Dendritic cell treated with granulocyte-macrophage colony-stimulating factor and Interleukin-4, amounts not matched to agents 40 ng/mL and 50 ng/mL, for 4 days (primary cell): ENCODE measurements around the gene EXOC3.

Source experiments
- H3K27ac Mint-ChIP-seq: one replicate; pipeline ENCODE4 v1.8.0; 2022; ENCODE audit warnings: mild to moderate bottlenecking, mixed read lengths
- H3K27me3 Mint-ChIP-seq: one replicate; pipeline ENCODE4 v1.8.0; 2022; ENCODE audit warnings: mild to moderate bottlenecking, mixed read lengths
- H3K36me3 Mint-ChIP-seq: one replicate; pipeline ENCODE4 v1.8.0; 2022; ENCODE audit warnings: low read depth, mixed read lengths
- H3K4me1 Mint-ChIP-seq: one replicate; pipeline ENCODE4 v1.8.0; 2022; ENCODE audit warnings: low read depth, mixed read lengths
- H3K4me3 Mint-ChIP-seq: one replicate; pipeline ENCODE4 v1.8.0; 2022; ENCODE audit warnings: mild to moderate bottlenecking, moderate library complexity, mixed read lengths
- H3K9me3 Mint-ChIP-seq: one replicate; pipeline ENCODE4 v1.8.0; 2022; ENCODE audit warnings: mixed read lengths
- intact Hi-C: fragments of 100-400 bp; cut with micrococcal nuclease; formaldehyde crosslinking; loops from one replicate; pipeline ENCODE4 v1.15.0; 2022

EXOC3 gene

DNA sequence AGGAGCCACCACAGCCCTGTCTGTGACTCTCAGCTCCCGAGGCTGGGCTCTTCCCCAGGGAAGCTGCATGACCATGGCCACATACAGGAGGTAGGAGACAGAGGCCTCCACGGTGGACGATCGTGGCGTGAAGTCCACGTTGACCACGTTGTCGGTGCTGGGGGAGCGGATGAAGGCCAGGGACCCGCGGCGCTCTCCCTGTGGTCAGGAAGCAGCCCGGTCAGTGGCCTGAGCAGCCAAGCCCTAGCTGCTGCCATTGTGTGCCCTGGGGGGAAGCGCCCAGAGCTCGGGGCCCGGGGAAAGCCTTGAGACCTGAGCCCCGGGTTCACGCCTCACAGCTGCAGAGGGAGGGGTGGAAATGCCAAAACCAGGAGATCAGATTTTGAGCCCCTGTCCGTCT lies 34.3 kb downstream of the EXOC3 start:
- intact Hi-C loops: no loop called here

DNA sequence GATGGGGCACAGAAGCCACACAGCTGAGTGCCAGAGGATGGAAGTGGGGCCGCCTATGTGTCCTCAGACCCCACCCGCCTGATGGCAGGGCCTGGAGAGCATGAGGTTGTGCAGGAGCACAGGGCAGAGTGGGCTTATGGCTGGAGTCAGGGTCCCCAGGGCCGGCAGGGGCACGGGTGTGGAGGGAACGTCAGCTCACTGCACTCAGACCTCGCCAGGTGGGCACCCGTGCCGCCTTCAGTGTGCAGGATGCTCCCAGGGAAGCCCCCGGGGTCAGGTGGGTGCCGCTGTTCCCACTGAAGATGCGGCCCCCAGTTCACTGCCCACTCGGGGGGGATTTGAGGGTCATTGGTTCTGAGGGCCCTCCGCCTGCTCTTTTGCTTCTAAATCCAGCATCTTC lies 34.9 kb downstream of the EXOC3 start:
- H3K9me3 Mint-ChIP-seq: no peaks in the 10 kb centered on the region
- H3K27me3 Mint-ChIP-seq: peaks cover 82% of the 10 kb centered on the region
- no peak overlapping the region for H3K4me3 Mint-ChIP-seq
- H3K27ac Mint-ChIP-seq: no peak overlapping the region
- intact Hi-C loops: no loop called here
- no peaks in the 10 kb centered on the region for H3K36me3 Mint-ChIP-seq
- peaks cover 19% of the 10 kb centered on the region for H3K4me1 Mint-ChIP-seq

More for the DNA sequence above, 34.3 kb downstream of the EXOC3 start:
- Mint-ChIP-seq H3K4me3 (no peak overlapping the region), H3K36me3 (no peaks in the 10 kb centered on the region), H3K27ac (no peak overlapping the region), H3K9me3 (no peaks in the 10 kb centered on the region), H3K4me1 (peaks cover 20% of the 10 kb centered on the region), H3K27me3 (peaks cover 76% of the 10 kb centered on the region)

DNA sequence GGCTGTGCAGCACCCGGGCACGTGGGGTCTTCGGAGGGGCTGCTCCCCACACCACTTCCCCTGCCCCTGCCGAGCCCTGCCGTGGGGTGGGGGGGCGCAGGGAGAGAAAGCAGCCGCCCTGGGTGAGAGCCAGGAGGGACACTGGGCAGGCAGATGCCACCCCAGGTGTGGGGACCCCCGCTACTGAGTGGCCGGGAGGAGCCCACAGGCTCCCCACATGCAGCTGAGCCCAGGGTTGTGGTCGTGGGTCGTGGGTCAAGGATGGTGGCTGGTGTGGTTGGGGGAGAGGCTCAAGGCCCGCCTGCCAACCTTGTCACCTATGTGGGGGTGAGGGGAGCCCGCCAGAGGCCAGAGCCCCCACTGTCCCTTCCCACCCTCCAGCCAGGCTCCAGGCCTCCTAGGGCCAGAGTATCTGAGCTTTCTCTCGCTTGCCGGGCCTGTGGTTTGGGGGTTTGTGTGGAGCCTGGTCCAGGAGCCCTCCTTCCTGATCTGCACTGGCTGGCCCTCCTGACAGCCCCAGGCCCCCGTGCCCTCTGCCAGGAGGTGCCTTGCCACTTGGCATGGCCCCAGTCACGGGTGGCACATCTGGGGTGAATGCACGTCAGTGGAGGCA lies 35.5 kb downstream of the EXOC3 start:
- intact Hi-C loops: no loop called here
- H3K36me3 Mint-ChIP-seq: no peaks in the 10 kb centered on the region
- H3K4me1 Mint-ChIP-seq: peaks cover 19% of the 10 kb centered on the region
- peaks cover 88% of the 10 kb centered on the region for H3K27me3 Mint-ChIP-seq
- H3K4me3 Mint-ChIP-seq: no peak overlapping the region
- H3K27ac Mint-ChIP-seq: no peak overlapping the region
- no peaks in the 10 kb centered on the region for H3K9me3 Mint-ChIP-seq

DNA sequence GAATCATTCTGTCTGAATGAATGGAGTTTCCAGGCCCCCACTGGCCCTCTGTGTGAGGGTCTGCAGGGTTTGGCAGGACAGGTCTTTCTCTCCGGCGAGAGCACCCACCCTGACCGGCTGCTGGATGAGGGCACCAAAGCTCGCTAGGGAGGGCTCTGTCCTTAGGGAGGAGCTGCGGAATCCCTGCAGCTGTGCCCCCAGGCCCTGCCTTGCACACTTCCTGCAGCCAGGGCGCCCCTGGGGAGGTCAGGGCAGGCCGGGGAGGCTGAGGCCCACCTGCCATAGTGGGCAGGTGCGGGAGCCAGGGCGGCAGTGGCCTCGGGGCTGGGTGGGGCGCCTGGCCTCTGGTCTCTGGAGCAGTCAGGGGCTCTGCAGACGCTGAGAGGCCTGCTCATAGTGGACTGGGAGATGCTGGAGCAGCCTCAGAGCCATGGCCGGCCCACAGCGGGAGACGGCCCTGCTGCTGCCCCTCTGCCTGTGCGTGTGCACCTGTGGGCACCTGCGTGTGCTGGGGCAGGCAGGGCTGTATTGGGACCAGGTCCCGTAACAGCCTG lies 36.1 kb downstream of the EXOC3 start:
- peaks cover 88% of the 10 kb centered on the region for H3K27me3 Mint-ChIP-seq
- H3K4me3 Mint-ChIP-seq: no peak overlapping the region
- H3K9me3 Mint-ChIP-seq: no peaks in the 10 kb centered on the region
- peaks cover 14% of the 10 kb centered on the region for H3K4me1 Mint-ChIP-seq
- intact Hi-C loops: no loop called here
- H3K27ac Mint-ChIP-seq: no peak overlapping the region
- H3K36me3 Mint-ChIP-seq: no peaks in the 10 kb centered on the region

DNA sequence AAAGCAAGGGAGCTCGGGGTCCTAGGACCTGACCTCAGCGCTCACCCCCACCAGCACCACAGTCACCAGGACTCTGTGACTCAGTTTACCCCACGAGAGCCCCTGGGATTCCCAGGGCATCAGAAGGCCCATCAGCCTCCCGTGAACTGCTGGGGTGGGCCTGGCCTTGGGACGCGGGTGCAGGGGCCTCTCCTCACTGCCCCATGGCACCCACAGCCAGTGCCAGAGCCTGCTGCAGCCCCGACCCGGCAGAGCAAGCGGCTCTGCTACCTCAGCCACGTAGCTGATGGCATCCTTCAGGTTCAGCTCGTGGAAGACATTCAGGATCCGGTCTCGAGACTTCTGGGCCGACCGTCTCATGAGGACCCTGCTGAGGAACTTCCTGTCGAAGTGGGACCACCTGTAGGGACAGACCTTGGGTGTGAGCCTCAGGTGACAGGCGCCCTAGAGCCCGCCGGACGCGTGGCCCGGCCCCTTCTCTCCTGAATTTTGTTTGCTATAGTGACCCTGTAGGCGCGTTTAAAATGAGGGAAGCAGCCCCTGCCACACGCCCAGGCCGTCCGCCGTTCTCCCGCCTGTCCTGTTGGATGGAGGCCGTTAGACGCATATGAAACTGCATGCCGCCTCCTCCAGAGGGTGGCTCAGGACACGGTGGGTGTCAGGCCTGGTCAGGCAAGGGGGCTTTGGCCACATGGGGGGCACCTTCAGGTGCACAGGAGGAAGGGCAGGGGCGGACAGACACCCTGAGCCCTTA lies 36.8 kb downstream of the EXOC3 start:
- H3K4me1 Mint-ChIP-seq: peaks cover 10% of the 10 kb centered on the region
- H3K9me3 Mint-ChIP-seq: no peaks in the 10 kb centered on the region
- peaks cover 89% of the 10 kb centered on the region for H3K27me3 Mint-ChIP-seq
- H3K4me3 Mint-ChIP-seq: no peak overlapping the region
- intact Hi-C loops: loop anchor here (10.0 kb wide), 1 partner anchor 125 kb away; no protein-coding TSS in a partner anchor
- no peaks in the 10 kb centered on the region for H3K36me3 Mint-ChIP-seq
- H3K27ac Mint-ChIP-seq: no peak overlapping the region

DNA sequence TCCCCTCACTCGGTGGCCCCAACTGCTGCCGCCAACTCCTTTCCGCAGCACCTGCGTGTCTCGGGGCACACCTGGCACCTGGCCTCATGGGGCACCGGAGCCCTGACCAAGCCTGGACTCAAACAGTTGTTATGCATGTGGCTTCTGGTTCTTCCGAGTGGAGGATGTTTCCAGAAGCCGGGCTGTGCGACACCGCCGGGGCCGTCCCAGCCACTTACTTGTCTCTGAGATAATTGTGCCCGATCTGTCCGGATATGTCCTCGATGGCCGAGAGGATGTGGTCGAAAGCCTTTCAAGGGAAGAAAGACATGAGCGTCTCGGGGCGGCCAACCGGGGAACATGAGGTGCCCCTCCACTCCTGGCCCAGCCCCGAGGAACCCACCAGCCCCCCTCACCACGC lies 38.4 kb downstream of the EXOC3 start:
- Mint-ChIP-seq H3K4me1 (peaks cover 16% of the 10 kb centered on the region), H3K27me3 (peaks cover 86% of the 10 kb centered on the region)

GRCh38 chr5:482021-482420 lies 39.0 kb downstream of the EXOC3 start:
- H3K4me1 Mint-ChIP-seq: peaks cover 20% of the 10 kb centered on the region
- intact Hi-C loops: loop anchor here (10.0 kb wide), 1 partner anchor 123 kb away; no protein-coding TSS in a partner anchor
- H3K9me3 Mint-ChIP-seq: no peaks in the 10 kb centered on the region
- H3K36me3 Mint-ChIP-seq: no peaks in the 10 kb centered on the region
- no peak overlapping the region for H3K27ac Mint-ChIP-seq
- H3K4me3 Mint-ChIP-seq: no peak overlapping the region
- H3K27me3 Mint-ChIP-seq: peaks cover 81% of the 10 kb centered on the region

More for the DNA sequence above, 38.4 kb downstream of the EXOC3 start:
- no peak overlapping the region for H3K4me3 Mint-ChIP-seq
- intact Hi-C loops: loop anchor here (10.0 kb wide), 1 partner anchor 123 kb away; no protein-coding TSS in a partner anchor
- H3K27ac Mint-ChIP-seq: no peak overlapping the region
- no peaks in the 10 kb centered on the region for H3K36me3 Mint-ChIP-seq
- H3K9me3 Mint-ChIP-seq: no peaks in the 10 kb centered on the region

DNA sequence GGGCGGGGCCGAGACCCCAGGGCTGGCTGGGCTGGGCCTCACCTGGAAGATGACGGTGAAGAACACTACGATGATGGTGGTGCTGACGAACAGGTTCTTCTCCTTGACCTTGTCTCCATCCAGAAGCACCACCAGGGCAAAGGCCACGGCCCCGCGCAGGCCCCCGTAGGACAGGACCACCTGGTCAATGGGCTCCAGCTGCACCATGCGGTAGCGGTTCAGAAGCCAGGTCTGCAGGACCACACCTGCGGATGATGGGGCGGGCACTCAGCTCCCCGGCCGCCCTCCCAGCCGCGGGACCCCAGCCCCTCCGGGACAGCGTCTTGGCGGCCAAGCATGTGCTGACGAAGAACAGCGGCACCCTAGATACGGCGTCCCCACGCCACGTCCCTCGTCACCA lies 39.5 kb downstream of the EXOC3 start:
- intact Hi-C loops: loop anchor here (10.0 kb wide), 1 partner anchor 122 kb away; no protein-coding TSS in a partner anchor
- H3K4me1 Mint-ChIP-seq: peaks cover 20% of the 10 kb centered on the region
- H3K36me3 Mint-ChIP-seq: no peaks in the 10 kb centered on the region
- H3K4me3 Mint-ChIP-seq: no peak overlapping the region
- no peaks in the 10 kb centered on the region for H3K9me3 Mint-ChIP-seq
- no peak overlapping the region for H3K27ac Mint-ChIP-seq
- peaks cover 78% of the 10 kb centered on the region for H3K27me3 Mint-ChIP-seq

DNA sequence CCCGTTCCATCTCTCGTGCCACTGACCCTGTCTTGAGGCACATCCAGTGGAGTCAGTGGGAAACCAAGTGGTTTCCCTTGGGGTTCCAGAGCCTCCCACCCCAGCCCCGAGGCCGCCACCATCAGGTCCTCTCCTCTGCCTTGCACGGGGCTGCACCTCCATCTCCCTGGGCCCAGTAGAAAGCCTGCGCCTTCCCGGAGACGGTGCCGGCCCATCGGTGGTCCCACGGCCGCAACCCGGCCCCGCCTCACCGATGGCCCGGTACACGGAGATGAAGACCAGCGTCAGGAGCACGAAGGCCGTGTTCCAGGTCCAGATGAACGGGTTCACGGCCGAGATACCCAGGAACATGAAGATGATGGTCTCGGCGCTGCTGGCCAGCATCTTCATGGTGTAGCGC lies 40.0 kb downstream of the EXOC3 start:
- H3K27ac Mint-ChIP-seq: no peak overlapping the region
- peaks cover 77% of the 10 kb centered on the region for H3K27me3 Mint-ChIP-seq
- H3K36me3 Mint-ChIP-seq: no peaks in the 10 kb centered on the region
- intact Hi-C loops: loop anchor here (10.0 kb wide), 1 partner anchor 122 kb away; no protein-coding TSS in a partner anchor
- peaks cover 20% of the 10 kb centered on the region for H3K4me1 Mint-ChIP-seq
- H3K4me3 Mint-ChIP-seq: no peak overlapping the region
- H3K9me3 Mint-ChIP-seq: no peaks in the 10 kb centered on the region

GRCh38 chr5:483434-484140 lies 40.6 kb downstream of the EXOC3 start:
- intact Hi-C loops: loop anchor here (10.0 kb wide), 1 partner anchor 121 kb away; no protein-coding TSS in a partner anchor
- Mint-ChIP-seq H3K4me3 (no peak overlapping the region), H3K27me3 (peaks cover 81% of the 10 kb centered on the region), H3K4me1 (peaks cover 20% of the 10 kb centered on the region), H3K9me3 (no peaks in the 10 kb centered on the region), H3K36me3 (no peaks in the 10 kb centered on the region), H3K27ac (no peak overlapping the region)

GRCh38 chr5:484556-484955 lies 41.6 kb downstream of the EXOC3 start:
- intact Hi-C loops: loop anchor here (10.0 kb wide), 1 partner anchor 120 kb away; no protein-coding TSS in a partner anchor
- Mint-ChIP-seq H3K4me1 (peaks cover 20% of the 10 kb centered on the region), H3K4me3 (no peak overlapping the region), H3K27me3 (peaks cover 79% of the 10 kb centered on the region), H3K27ac (no peak overlapping the region), H3K9me3 (no peaks in the 10 kb centered on the region), H3K36me3 (no peaks in the 10 kb centered on the region)

DNA sequence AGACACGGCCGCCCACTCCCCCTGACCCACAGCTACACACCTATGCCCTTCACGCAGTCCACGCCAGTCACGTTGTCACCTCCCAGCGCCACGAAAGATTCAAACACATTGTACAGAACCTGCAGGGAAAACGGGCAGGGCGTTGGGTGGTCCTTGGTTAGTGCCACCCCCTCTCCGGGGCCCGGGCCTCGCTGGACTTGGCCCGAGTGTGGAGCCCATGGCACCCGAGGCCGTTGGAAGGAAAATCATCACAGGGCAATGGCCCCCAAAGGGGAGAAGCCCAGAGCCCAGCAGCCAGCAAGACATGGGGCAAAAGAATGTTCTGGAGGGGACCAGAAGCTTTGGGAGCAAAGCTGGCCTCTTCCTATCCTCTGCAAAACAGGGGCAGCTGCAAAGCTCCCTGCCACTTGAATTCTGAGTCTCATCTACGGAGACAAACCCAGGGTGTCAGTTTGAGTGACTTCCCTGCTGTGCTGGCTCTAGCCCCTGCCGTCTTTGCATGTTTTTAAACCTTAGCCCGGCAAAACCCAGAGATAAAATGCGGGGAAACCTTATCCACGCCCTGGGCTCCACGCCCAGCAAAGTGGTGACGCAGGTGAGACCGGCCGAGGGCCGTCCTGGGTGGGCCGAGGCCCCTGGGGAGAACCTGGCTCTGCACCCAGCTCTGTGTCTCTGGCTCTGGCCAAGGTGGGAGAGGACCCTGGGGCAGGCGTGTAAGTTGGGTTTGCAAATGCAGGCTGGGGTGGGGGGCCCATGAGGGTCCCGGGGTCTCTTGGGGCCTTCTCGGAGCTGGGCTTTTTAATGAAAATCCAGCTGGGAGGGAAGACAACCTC lies 42.4 kb downstream of the EXOC3 start:
- H3K27me3 Mint-ChIP-seq: peaks cover 79% of the 10 kb centered on the region
- intact Hi-C loops: loop anchor here (10.0 kb wide), 1 partner anchor 119 kb away; no protein-coding TSS in a partner anchor
- H3K4me3 Mint-ChIP-seq: no peak overlapping the region
- no peaks in the 10 kb centered on the region for H3K36me3 Mint-ChIP-seq
- peak overlapping the region; percentile 35 for H3K27ac Mint-ChIP-seq
- peaks cover 20% of the 10 kb centered on the region for H3K4me1 Mint-ChIP-seq
- H3K9me3 Mint-ChIP-seq: no peaks in the 10 kb centered on the region

DNA sequence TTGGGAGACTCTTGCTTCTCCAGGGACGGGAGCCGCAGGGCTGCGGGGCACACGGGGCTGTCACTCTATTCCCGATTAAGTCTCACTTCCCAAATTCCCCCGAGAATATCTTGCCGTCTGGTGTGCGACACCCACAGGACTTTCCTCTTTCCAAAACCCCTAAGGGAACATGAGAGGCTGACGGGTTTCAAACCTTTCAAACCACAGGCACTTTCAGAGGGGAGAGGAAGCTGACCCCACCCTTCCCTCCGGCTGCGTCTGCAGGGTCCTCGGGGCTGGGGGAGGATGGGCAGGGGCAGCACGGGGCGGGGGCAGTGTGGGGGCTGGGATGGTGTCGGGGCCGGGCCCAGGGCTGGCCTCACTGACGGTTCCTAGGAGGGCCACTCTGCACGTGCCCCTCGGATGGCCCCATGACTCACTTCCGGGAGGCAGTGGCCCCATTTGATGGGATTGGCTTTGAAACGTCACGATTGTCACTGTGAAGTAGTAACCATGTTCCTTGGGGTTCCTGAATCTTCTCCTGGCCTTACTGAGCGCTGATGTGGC lies 43.0 kb downstream of the EXOC3 start:
- Mint-ChIP-seq H3K4me1 (peaks cover 20% of the 10 kb centered on the region), H3K27ac (peak overlapping the region; percentile 35), H3K27me3 (peaks cover 80% of the 10 kb centered on the region), H3K4me3 (no peak overlapping the region), H3K9me3 (no peaks in the 10 kb centered on the region), H3K36me3 (no peaks in the 10 kb centered on the region)
- intact Hi-C loops: loop anchor here (10.0 kb wide), 1 partner anchor 119 kb away; no protein-coding TSS in a partner anchor
